ENCODE data around the gene MRPS31.

- TF ChIP-seq SUZ12 (IDR thresholded peaks at IDR 0.05; ENCODE audit: extremely low read depth, insufficient read depth, insufficient read length): no peak
- no peak for TF ChIP-seq YY1 (IDR thresholded peaks at IDR 0.05; ENCODE audit: insufficient read depth, insufficient read length)
Observed at GRCh38 chr13:40776232-40776631, 5.2 kb upstream of the MRPS31 start.

Data from NT2/D1 (cell line).